Type B pancreatic cell (in vitro differentiated cells): ENCODE data around the gene B4GALT1. TPM values are rescaled to one million over a fixed set of nuclear protein-coding genes. Genes with fewer than 3 reads are reported as not detected.
A peak's percentile ranks its signal among the peaks of the same experiment; 100 is the strongest.

Experiments used
- DNase-seq: peaks from one replicate; pipeline ENCODE4 v3.0.0; 2021; ENCODE audit warnings: mixed read lengths; ENCODE audit not compliant: unreplicated experiment; ENCODE audit errors: extremely low spot score
- H3K27ac Mint-ChIP-seq: 2 replicates; pipeline ENCODE4 v1.8.0; 2021; ENCODE audit warnings: mild to moderate bottlenecking, mixed read lengths
- H3K27me3 Mint-ChIP-seq: 2 replicates; pipeline ENCODE4 v1.8.0; 2021; ENCODE audit warnings: mixed read lengths
- H3K36me3 Mint-ChIP-seq: 2 replicates; pipeline ENCODE4 v1.8.0; 2021; ENCODE audit warnings: mixed read lengths
- H3K4me1 Mint-ChIP-seq: one replicate; pipeline ENCODE4 v1.8.0; 2021; ENCODE audit warnings: mixed read lengths; ENCODE audit not compliant: unreplicated experiment
- H3K4me3 Mint-ChIP-seq: 2 replicates; pipeline ENCODE4 v1.8.0; 2021; ENCODE audit warnings: mild to moderate bottlenecking, mixed read lengths
- H3K9me3 Mint-ChIP-seq: 2 replicates; pipeline ENCODE4 v1.8.0; 2021; ENCODE audit warnings: mixed read lengths
- CTCF ChIP-seq: fragments of 200-600 bp; sonication (generic); conservative IDR thresholded peaks from 2 replicates; pipeline ENCODE4 v1.5.0; 2021; ENCODE audit warnings: antibody characterized with exemption, mild to moderate bottlenecking
- total RNA-seq: library from RNA; stranded (reverse); gene quantifications from 2 replicates; pipeline ENCODE4 v1.2.1, GENCODE V29; 2021; ENCODE audit warnings: low replicate concordance

The B4GALT1 gene
- total RNA-seq, 1 donor from 2014 or later: 91.9 TPM

- Mint-ChIP-seq H3K27me3 (no peaks in the 10 kb centered on the region), H3K36me3 (peaks cover 5% of the 10 kb centered on the region), H3K9me3 (no peaks in the 10 kb centered on the region), H3K27ac (peak overlapping the region; percentile 73), H3K4me1 (peaks cover 19% of the 10 kb centered on the region), H3K4me3 (no peak overlapping the region)
- no peak for TF ChIP-seq CTCF
- no peak for DNase-seq
Measured at GRCh38 chr9:33108472-33108871, 58.7 kb downstream of the B4GALT1 start.

- no peak overlapping the region for H3K4me3 Mint-ChIP-seq
- H3K4me1 Mint-ChIP-seq: peaks cover 20% of the 10 kb centered on the region
- no peak for DNase-seq
- no peaks in the 10 kb centered on the region for H3K27me3 Mint-ChIP-seq
- peaks cover 4% of the 10 kb centered on the region for H3K36me3 Mint-ChIP-seq
- no peaks in the 10 kb centered on the region for H3K9me3 Mint-ChIP-seq
- H3K27ac Mint-ChIP-seq: peak overlapping the region; percentile 85
- TF ChIP-seq CTCF: no peak
Measured at GRCh38 chr9:33107762-33108161, 59.4 kb downstream of the B4GALT1 start.

- Mint-ChIP-seq H3K9me3 (no peaks in the 10 kb centered on the region), H3K4me1 (peaks cover 20% of the 10 kb centered on the region), H3K36me3 (peaks cover 4% of the 10 kb centered on the region), H3K4me3 (no peak overlapping the region), H3K27ac (peak overlapping the region; percentile 85), H3K27me3 (no peaks in the 10 kb centered on the region)
- DNase-seq: no peak
- no peak for TF ChIP-seq CTCF
Measured at GRCh38 chr9:33106827-33107621, 60.1 kb downstream of the B4GALT1 start.

GRCh38 chr9:33106372-33106771 lies 60.8 kb downstream of the B4GALT1 start:
- H3K4me1 Mint-ChIP-seq: peaks cover 20% of the 10 kb centered on the region
- H3K9me3 Mint-ChIP-seq: no peaks in the 10 kb centered on the region
- H3K4me3 Mint-ChIP-seq: no peak overlapping the region
- H3K36me3 Mint-ChIP-seq: no peaks in the 10 kb centered on the region
- H3K27ac Mint-ChIP-seq: peak overlapping the region; percentile 85
- no peak for TF ChIP-seq CTCF
- no peak for DNase-seq
- no peaks in the 10 kb centered on the region for H3K27me3 Mint-ChIP-seq

- Mint-ChIP-seq H3K9me3 (no peaks in the 10 kb centered on the region), H3K4me1 (peaks cover 20% of the 10 kb centered on the region), H3K4me3 (no peak overlapping the region), H3K36me3 (no peaks in the 10 kb centered on the region), H3K27ac (peak overlapping the region; percentile 30), H3K27me3 (no peaks in the 10 kb centered on the region)
- no peak for TF ChIP-seq CTCF
- no peak for DNase-seq
Measured at GRCh38 chr9:33105959-33106358, 61.2 kb downstream of the B4GALT1 start.
